ENCODE results near the gene VWA7.
A peak's percentile ranks its signal among the peaks of the same experiment; 100 is the strongest.
"Not testable (repeated sequence)": the region's sequence is repeated elsewhere in the genome, so short reads cannot be mapped to it uniquely, and the experiment has no call there.

The VWA7 gene

GRCh38 chr6:31815025-31815838 is 38.1 kb upstream of the VWA7 start, which contains the start of the genes HSPA1A and HSPA1L:
Gene HSPA1A (plus strand): TSS chr6:31815543. CDS start chr6:31815757, 214 bp downstream.
Gene HSPA1L (minus strand): TSS chr6:31815283. CDS start chr6:31811972, 3,311 bp downstream.
- H3K4me3 ChIP-seq (ENCODE audit: severe bottlenecking) = peak within 1 kb of the TSS; percentile 58
- no peaks in the 10 kb centered on the region for H3K27me3 ChIP-seq (ENCODE audit: insufficient read depth, poor library complexity, severe bottlenecking)
- TF ChIP-seq CTCF (IDR thresholded peaks at IDR 0.05; ENCODE audit: poor library complexity, severe bottlenecking) = no peak
- H3K27ac ChIP-seq (ENCODE audit: poor library complexity, severe bottlenecking) = peak within 1 kb of the TSS; percentile 93
- no peaks in the 10 kb centered on the region for H3K9me3 ChIP-seq (ENCODE audit: severe bottlenecking)
- ATAC-seq (ENCODE audit: low read depth) (peak; percentile 71), DNase-seq (ENCODE audit: low spot score) (peak; percentile 93)
- peaks cover 22% of the 10 kb centered on the region for H3K4me1 ChIP-seq (ENCODE audit: insufficient read depth, poor library complexity, severe bottlenecking)
- H3K36me3 ChIP-seq (ENCODE audit: low read depth) = peaks cover 6% of the 10 kb centered on the region; the same call in 1 of the 2 replicates

DNA sequence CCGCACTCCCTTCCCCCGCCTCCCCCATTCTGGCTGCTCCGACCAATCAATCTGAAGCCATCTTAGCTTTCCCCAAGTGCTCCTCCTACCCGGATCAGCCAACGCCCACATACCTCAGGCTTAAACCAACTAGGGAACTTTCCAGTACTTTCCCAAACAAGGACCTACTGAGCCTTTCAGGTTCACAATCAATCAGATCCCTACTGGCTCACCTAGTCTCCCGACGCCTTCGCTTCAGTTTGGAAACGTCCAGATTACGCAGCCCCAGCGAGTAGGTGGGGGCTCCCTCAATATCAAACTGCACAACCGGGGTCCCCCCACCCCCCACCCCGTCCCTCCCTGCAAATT is 37.5 kb upstream of the VWA7 start:
- DNase-seq (ENCODE audit: low spot score) = peak; percentile 98

DNA sequence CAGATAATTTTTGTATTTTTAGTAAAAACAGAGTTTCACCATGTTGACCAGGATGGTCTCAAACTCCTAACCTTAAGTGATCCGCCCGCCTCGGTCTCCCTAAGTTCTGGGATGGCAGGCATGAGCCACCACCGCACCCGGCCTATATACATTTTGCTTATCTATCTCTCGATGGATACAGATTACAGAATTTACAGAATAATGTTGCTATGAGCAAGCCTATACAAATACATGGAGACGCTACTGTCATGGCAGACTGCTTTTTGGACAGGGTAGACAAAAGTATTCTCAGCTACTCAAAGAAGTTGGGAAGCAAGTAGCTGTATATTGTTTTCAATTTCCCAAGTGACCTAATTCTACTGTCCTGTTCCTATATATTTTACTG is 36.3 kb upstream of the VWA7 start:
- ATAC-seq (ENCODE audit: low read depth) (no peak), DNase-seq (ENCODE audit: low spot score) (no peak)
- peaks cover 4% of the 10 kb centered on the region; the same call in 1 of the 2 replicates for H3K36me3 ChIP-seq (ENCODE audit: low read depth)
- peak overlapping the region; percentile 93 for H3K27ac ChIP-seq (ENCODE audit: poor library complexity, severe bottlenecking)
- no peak for TF ChIP-seq CTCF (IDR thresholded peaks at IDR 0.05; ENCODE audit: poor library complexity, severe bottlenecking)
- no peaks in the 10 kb centered on the region for H3K9me3 ChIP-seq (ENCODE audit: severe bottlenecking)
- H3K4me3 ChIP-seq (ENCODE audit: severe bottlenecking) = peak overlapping the region; percentile 27
- H3K4me1 ChIP-seq (ENCODE audit: insufficient read depth, poor library complexity, severe bottlenecking) = peaks cover 14% of the 10 kb centered on the region
- no peaks in the 10 kb centered on the region for H3K27me3 ChIP-seq (ENCODE audit: insufficient read depth, poor library complexity, severe bottlenecking)

More for the DNA sequence above, 37.5 kb upstream of the VWA7 start:
- H3K4me1 ChIP-seq (ENCODE audit: insufficient read depth, poor library complexity, severe bottlenecking) = peaks cover 17% of the 10 kb centered on the region
- peak overlapping the region; percentile 93 for H3K27ac ChIP-seq (ENCODE audit: poor library complexity, severe bottlenecking)
- H3K36me3 ChIP-seq (ENCODE audit: low read depth) = peaks cover 6% of the 10 kb centered on the region; the same call in 1 of the 2 replicates
- H3K27me3 ChIP-seq (ENCODE audit: insufficient read depth, poor library complexity, severe bottlenecking) = no peaks in the 10 kb centered on the region
- no peak for TF ChIP-seq CTCF (IDR thresholded peaks at IDR 0.05; ENCODE audit: poor library complexity, severe bottlenecking)
- H3K4me3 ChIP-seq (ENCODE audit: severe bottlenecking) = peak overlapping the region; percentile 58
- no peaks in the 10 kb centered on the region for H3K9me3 ChIP-seq (ENCODE audit: severe bottlenecking)
- peak; percentile 76 for ATAC-seq (ENCODE audit: low read depth)

- Histone ChIP-seq H3K4me1 (ENCODE audit: insufficient read depth, poor library complexity, severe bottlenecking) (peaks cover 16% of the 10 kb centered on the region), H3K27me3 (ENCODE audit: insufficient read depth, poor library complexity, severe bottlenecking) (no peaks in the 10 kb centered on the region), H3K27ac (ENCODE audit: poor library complexity, severe bottlenecking) (no peak overlapping the region), H3K4me3 (ENCODE audit: severe bottlenecking) (no peak overlapping the region), H3K9me3 (ENCODE audit: severe bottlenecking) (no peaks in the 10 kb centered on the region), H3K36me3 (ENCODE audit: low read depth) (no peaks in the 10 kb centered on the region)
- DNase-seq (ENCODE audit: low spot score) = no peak
- ATAC-seq (ENCODE audit: low read depth) = no peak
- TF ChIP-seq CTCF (IDR thresholded peaks at IDR 0.05; ENCODE audit: poor library complexity, severe bottlenecking) = no peak
These were observed 34.5 kb upstream of the VWA7 start for GRCh38 chr6:31811645-31812044.

- H3K27ac ChIP-seq (ENCODE audit: poor library complexity, severe bottlenecking); ATAC-seq (ENCODE audit: low read depth); H3K27me3 ChIP-seq (ENCODE audit: insufficient read depth, poor library complexity, severe bottlenecking); DNase-seq (ENCODE audit: low spot score); H3K9me3 ChIP-seq (ENCODE audit: severe bottlenecking); H3K4me3 ChIP-seq (ENCODE audit: severe bottlenecking); H3K36me3 ChIP-seq (ENCODE audit: low read depth): not testable (repeated sequence)
- peaks cover 19% of the 10 kb centered on the region for H3K4me1 ChIP-seq (ENCODE audit: insufficient read depth, poor library complexity, severe bottlenecking)
These were observed 31.5 kb upstream of the VWA7 start for GRCh38 chr6:31808599-31808998.

All from RWPE2 (cell line).